SK-N-MC (cell line): ENCODE measurements around the gene SLC37A3.

Source experiments
- DNase-seq: peaks from one replicate; pipeline ENCODE4 v3.0.0-alpha.2; 2011; ENCODE audit warnings: low read depth, low spot score
- H3K27ac ChIP-seq: fragments of 200-600 bp; sonication (generic); 2 replicates; pipeline ENCODE4 v1.5.1; 2016; ENCODE audit warnings: mixed run types
- H3K36me3 ChIP-seq: fragments of 200-600 bp; sonication (generic); 2 replicates; pipeline ENCODE4 v1.6.1; 2017; ENCODE audit warnings: antibody characterized with exemption, low read length, mixed read lengths; ENCODE audit not compliant: insufficient read depth
- H3K4me3 ChIP-seq: fragments of 200-600 bp; sonication (generic); 2 replicates; pipeline ENCODE4 v1.5.1; 2016
- H3K9ac ChIP-seq: fragments of 200-600 bp; sonication (generic); 2 replicates; pipeline ENCODE4 v1.8.0; 2017; ENCODE audit warnings: mixed run types, mixed read lengths; ENCODE audit not compliant: insufficient read length
- H3K9me3 ChIP-seq: fragments of 200-600 bp; sonication (generic); 2 replicates; pipeline ENCODE4 v1.6.1; 2017; ENCODE audit warnings: low read depth, mild to moderate bottlenecking, antibody characterized with exemption, low read length, moderate library complexity, mixed read lengths
- EZH2 ChIP-seq: fragments of 200-600 bp; sonication (generic); IDR thresholded peaks from one replicate; pipeline ENCODE4 v1.6.1; 2017; ENCODE audit warnings: antibody characterized with exemption
- FOXP2 ChIP-seq: optimal IDR thresholded peaks from 2 replicates; pipeline ENCODE3; 2011; ENCODE audit warnings: mild to moderate bottlenecking, moderate library complexity; ENCODE audit not compliant: insufficient read depth; ENCODE audit errors: extremely low read length, control extremely low read depth
- POLR2AphosphoS5 ChIP-seq: IDR thresholded peaks from 2 replicates; pipeline ENCODE4 v1.6.1; 2012; ENCODE audit warnings: mild to moderate bottlenecking, low read depth, low read length, borderline replicate concordance

Gene SLC37A3

GRCh38 chr7:140415361-140415760, 17.0 kb upstream of the SLC37A3 start:
- H3K36me3 ChIP-seq: no peaks in the 10 kb centered on the region
- H3K27ac ChIP-seq: no peak overlapping the region
- no peak for DNase-seq
- H3K9ac ChIP-seq: no peak overlapping the region
- H3K4me3 ChIP-seq: no peak overlapping the region
- no peaks in the 10 kb centered on the region for H3K9me3 ChIP-seq
- TF ChIP-seq EZH2: no peak
- no peak for TF ChIP-seq FOXP2
- TF ChIP-seq POLR2AphosphoS5: no peak

GRCh38 chr7:140404565-140405065, 6.3 kb upstream of the SLC37A3 start:
- TF ChIP-seq POLR2AphosphoS5: no peak
- TF ChIP-seq EZH2: no peak
- TF ChIP-seq FOXP2: no peak
- no peak for DNase-seq
- Histone ChIP-seq H3K4me3 (no peak overlapping the region), H3K9ac (no peak overlapping the region), H3K27ac (no peak overlapping the region), H3K36me3 (no peaks in the 10 kb centered on the region), H3K9me3 (no peaks in the 10 kb centered on the region)

- no peaks in the 10 kb centered on the region for H3K36me3 ChIP-seq
- no peak for DNase-seq
- H3K4me3 ChIP-seq: no peak within 1 kb of the TSS
- no peak for TF ChIP-seq POLR2AphosphoS5
- TF ChIP-seq EZH2: no peak
- no peak for TF ChIP-seq FOXP2
- no peaks in the 10 kb centered on the region for H3K9me3 ChIP-seq
- no peak within 1 kb of the TSS for H3K27ac ChIP-seq
- no peak within 1 kb of the TSS for H3K9ac ChIP-seq
Observed at GRCh38 chr7:140403878-140404564, 5.7 kb upstream of the SLC37A3 start, which contains the start of gene RAB19. RAB19 (plus strand) TSS chr7:140404058; CDS start chr7:140407647, 3,589 bp downstream.

- Histone ChIP-seq H3K9ac (no peak overlapping the region), H3K36me3 (no peaks in the 10 kb centered on the region), H3K9me3 (no peaks in the 10 kb centered on the region), H3K27ac (no peak overlapping the region), H3K4me3 (no peak overlapping the region)
- TF ChIP-seq FOXP2: no peak
- no peak for DNase-seq
Observed at GRCh38 chr7:140402178-140402835, 4.0 kb upstream of the SLC37A3 start.

- DNase-seq: no peak
- H3K9me3 ChIP-seq: no peaks in the 10 kb centered on the region
- H3K36me3 ChIP-seq: no peaks in the 10 kb centered on the region
- H3K27ac ChIP-seq: no peak overlapping the region
- no peak overlapping the region for H3K9ac ChIP-seq
- no peak overlapping the region for H3K4me3 ChIP-seq
- TF ChIP-seq FOXP2 (no peak), POLR2AphosphoS5 (no peak), EZH2 (no peak)
Observed at GRCh38 chr7:140400381-140400780, 2.1 kb upstream of the SLC37A3 start.

- no peak for DNase-seq
- Histone ChIP-seq H3K36me3 (no peaks in the 10 kb centered on the region), H3K4me3 (peak overlapping the region; percentile 89), H3K27ac (no peak overlapping the region), H3K9me3 (no peaks in the 10 kb centered on the region), H3K9ac (no peak overlapping the region)
- TF ChIP-seq FOXP2: no peak
Observed at GRCh38 chr7:140398821-140399220, 491 bp upstream of the SLC37A3 start.

- Histone ChIP-seq H3K36me3 (no peaks in the 10 kb centered on the region), H3K9ac (no peak overlapping the region), H3K27ac (no peak overlapping the region), H3K4me3 (no peak overlapping the region), H3K9me3 (no peaks in the 10 kb centered on the region)
- DNase-seq: no peak
- TF ChIP-seq FOXP2 (no peak), EZH2 (no peak), POLR2AphosphoS5 (no peak)
Observed at GRCh38 chr7:140393756-140394306, 4.5 kb downstream of the SLC37A3 start.

GRCh38 chr7:140391634-140392033, 6.7 kb downstream of the SLC37A3 start:
- no peak for DNase-seq
- Histone ChIP-seq H3K36me3 (no peaks in the 10 kb centered on the region), H3K4me3 (no peak overlapping the region), H3K9me3 (no peaks in the 10 kb centered on the region), H3K27ac (no peak overlapping the region), H3K9ac (no peak overlapping the region)
- TF ChIP-seq FOXP2 (no peak), EZH2 (no peak), POLR2AphosphoS5 (no peak)

GRCh38 chr7:140390466-140391190, 7.7 kb downstream of the SLC37A3 start:
- no peak for DNase-seq

More at GRCh38 chr7:140390466-140391190, 7.7 kb downstream of the SLC37A3 start:
- no peaks in the 10 kb centered on the region for H3K36me3 ChIP-seq
- no peak overlapping the region for H3K4me3 ChIP-seq
- TF ChIP-seq EZH2 (no peak), FOXP2 (no peak), POLR2AphosphoS5 (no peak)
- no peaks in the 10 kb centered on the region for H3K9me3 ChIP-seq
- H3K27ac ChIP-seq: no peak overlapping the region
- H3K9ac ChIP-seq: no peak overlapping the region
